ENCODE results near the gene NFATC2.

DNA sequence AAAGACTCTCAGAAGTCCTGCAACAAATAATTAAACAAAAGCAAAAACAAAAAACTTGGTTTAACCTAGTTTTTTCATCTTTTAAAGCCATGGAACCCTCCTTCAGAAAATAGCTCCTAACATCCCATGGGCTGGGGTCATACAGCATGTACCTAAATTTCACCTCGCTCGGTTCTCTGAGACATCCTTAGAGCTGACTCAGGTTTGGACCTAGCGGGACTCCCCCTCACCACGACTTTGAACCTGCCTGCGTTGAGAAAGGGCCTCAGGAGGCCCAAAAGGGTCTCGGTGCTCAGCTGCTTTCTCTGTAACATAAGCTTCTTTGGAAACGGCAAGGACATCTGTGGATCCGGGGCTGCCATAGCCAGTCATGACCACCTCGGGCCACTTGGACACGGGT is 112.8 kb downstream of the NFATC2 start:
- TF ChIP-seq POLR2A (IDR thresholded peaks at IDR 0.05) (no peak), CTCF (IDR thresholded peaks at IDR 0.05) (no peak)
